ENCODE measurements around the gene CACNA1B.
"Not testable (repeated sequence)": the region's sequence is repeated elsewhere in the genome, so short reads cannot be mapped to it uniquely, and the experiment has no call there.

The CACNA1B gene

DNA sequence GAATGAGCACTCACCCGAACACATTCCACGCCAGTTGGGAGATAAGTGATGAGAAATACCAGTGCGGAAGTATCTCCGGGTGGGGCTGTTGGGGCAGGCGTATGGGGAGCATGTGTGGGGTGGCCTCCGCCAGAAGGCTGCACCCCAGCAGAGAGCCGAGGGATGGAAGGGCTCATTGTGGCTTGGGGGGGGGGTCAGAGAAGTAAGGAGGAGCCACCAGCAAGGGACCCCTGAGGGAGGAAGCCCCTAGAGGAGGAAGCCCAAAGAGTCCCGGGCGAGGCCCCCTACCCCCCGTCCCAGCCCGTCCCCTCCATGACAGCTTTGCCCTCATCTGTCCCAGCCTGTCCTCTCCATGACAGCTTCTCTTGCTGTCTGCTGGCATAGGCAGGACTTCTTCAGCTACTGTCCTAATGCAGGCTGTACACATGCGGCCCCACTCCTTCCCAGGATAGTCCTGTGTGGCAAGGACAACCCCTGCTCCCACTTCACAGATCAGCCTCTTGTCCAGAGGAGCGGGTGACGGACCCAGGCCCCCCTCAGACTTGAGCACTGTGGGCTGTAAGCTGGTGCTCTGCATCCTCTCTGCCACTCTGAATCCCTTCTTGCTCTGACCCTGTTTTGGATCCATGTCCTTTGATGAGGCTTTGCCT, 239.6 kb downstream of the CACNA1B start:
- DNase-seq (ENCODE audit: low read depth), result no peak

DNA sequence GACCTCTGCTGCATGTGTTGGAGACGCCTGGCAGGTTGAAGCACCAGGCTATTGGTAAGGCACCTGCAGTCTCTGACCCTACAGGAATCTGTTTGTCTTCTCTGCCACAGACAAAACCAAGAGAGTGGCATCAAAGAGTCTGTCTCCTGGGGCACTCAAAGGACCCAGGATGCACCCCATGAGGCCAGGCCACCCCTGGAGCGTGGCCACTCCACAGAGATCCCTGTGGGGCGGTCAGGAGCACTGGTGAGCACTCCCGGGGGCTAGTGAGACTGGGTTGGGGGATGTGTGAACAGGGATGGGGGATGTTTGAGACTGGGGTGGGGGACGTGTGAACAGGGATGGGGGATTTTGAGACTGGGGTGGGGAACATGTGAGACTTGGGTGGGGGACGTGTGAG, 240.3 kb downstream of the CACNA1B start:
- no peak for DNase-seq (ENCODE audit: low read depth)

- DNase-seq (ENCODE audit: low read depth), result no peak
Measured at GRCh38 chr9:138118601-138119071, 241.1 kb downstream of the CACNA1B start.

- DNase-seq (ENCODE audit: low read depth), result no peak
Measured at GRCh38 chr9:138119202-138120027, 241.8 kb downstream of the CACNA1B start.

DNA sequence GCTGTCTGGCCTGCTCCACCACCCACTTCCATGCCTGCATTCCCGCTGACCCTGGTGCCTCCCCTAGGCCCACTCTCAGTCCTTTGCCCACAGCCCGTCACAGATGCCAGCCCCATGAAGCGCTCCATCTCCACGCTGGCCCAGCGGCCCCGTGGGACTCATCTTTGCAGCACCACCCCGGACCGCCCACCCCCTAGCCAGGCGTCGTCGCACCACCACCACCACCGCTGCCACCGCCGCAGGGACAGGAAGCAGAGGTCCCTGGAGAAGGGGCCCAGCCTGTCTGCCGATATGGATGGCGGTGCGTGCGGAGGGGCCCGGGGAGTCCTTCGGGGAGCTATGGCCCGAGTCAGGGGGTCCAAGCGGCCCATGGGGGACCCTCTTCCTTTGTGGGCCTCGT, 242.5 kb downstream of the CACNA1B start:
- no peak for DNase-seq (ENCODE audit: low read depth)

GRCh38 chr9:138120511-138121437, 243.2 kb downstream of the CACNA1B start:
- no peak for DNase-seq (ENCODE audit: low read depth)

GRCh38 chr9:138121438-138122050, 244.0 kb downstream of the CACNA1B start:
- no peak for DNase-seq (ENCODE audit: low read depth)

DNA sequence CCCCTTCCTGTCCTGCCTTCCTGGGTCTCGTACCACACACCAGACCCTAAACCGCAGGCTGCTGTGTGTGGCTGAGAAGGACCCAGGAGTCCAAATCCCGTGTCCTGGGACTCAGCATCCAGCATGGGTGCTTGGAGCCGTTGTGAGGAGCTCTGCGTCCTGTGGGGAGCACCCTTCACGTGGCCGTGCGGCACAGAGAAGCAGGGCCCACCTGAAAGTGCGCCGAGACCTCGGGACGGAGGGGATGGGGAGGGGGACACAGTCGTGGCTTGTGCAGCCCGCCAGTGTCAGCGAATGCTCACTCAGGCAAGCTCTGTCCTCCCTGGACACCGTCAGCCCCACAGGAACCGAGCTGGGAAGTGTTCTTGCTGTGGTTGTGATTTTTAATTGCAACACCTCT, 244.6 kb downstream of the CACNA1B start:
- no peak for DNase-seq (ENCODE audit: low read depth)

DNA sequence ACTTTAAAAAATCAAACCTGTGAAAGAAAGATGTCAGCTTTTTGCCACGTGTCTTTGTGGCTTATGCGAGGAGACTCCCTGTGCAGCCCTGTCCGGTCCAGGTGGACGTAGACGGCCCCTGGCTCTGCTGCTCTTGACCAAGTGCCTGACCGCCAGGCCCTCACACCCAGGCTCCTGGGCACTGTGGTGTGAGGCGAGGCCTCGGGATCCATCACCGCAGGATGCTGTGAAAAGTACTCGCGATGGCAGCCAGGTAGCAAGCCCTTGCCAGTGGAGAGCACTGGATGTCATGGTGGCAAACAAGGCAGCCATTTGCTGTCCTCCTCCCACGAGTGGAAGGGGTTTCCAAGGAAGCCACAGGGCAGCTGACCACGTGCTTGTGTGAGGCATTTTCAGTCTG, 245.1 kb downstream of the CACNA1B start:
- DNase-seq (ENCODE audit: low read depth), result no peak

GRCh38 chr9:138123086-138123485, 245.5 kb downstream of the CACNA1B start:
- DNase-seq (ENCODE audit: low read depth), result no peak

- DNase-seq (ENCODE audit: low read depth), result not testable (repeated sequence)
Measured at GRCh38 chr9:138126090-138126857, 248.7 kb downstream of the CACNA1B start.

DNA sequence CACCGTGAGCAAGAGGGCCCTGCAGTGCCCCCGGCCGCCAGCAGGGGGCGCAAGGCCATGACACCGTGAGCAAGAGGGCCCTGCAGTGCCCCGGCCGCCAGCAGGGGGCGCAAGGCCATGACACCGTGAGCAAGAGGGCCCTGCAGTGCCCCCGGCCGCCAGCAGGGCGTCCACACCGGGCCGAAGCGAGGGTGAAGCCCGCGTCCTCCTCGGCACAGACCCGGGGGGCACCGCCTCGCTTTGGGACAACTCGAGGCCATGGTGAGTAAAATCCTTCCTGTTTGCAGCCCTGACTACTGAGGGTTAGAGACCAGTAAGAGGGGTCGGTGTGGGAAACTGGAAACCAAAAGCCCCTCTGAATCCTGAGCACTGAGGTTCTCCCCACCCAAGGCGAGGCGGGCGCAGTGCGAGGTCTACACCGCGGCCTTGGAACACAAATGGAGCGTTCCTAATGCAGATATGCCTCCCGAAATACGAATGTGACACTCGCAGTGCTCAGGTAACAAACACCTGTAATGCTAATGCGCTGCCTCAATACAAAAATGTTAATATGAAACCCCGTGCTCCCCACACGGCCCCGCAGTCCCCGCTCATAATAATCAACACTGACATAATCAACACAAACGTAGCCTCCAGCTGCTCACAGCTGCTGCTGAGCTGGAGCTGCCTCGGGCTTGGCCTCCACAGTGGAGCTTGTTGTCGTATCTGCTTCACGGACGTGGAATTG, 249.4 kb downstream of the CACNA1B start:
- DNase-seq (ENCODE audit: low read depth), result not testable (repeated sequence)

DNA sequence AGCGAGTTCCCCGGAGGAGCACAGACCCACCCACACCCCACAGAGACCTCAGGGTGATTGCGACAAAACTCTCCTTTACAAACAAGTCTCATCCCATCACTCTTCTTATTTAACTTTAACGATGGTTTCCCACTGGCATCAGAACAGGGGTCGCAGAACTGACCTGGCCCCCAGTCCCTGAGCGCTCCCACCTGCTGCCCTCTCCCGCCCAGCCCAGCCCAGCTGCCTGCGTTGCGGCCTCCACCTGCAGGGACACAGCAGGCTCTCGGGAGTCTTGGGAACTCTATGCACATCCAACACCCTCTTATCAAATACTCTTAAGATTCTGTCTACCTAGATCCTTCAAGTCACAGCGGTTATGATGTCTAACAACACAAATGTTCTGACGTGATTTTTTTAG, 250.4 kb downstream of the CACNA1B start:
- DNase-seq (ENCODE audit: low read depth), result not testable (repeated sequence)

GRCh38 chr9:138129318-138129717, 251.7 kb downstream of the CACNA1B start:
- not testable (repeated sequence) for DNase-seq (ENCODE audit: low read depth)

- DNase-seq (ENCODE audit: low read depth), result not testable (repeated sequence)
Measured at GRCh38 chr9:138132946-138133705, 255.5 kb downstream of the CACNA1B start.

- not testable (repeated sequence) for DNase-seq (ENCODE audit: low read depth)
Measured at GRCh38 chr9:138134581-138134980, 257.0 kb downstream of the CACNA1B start.

DNA sequence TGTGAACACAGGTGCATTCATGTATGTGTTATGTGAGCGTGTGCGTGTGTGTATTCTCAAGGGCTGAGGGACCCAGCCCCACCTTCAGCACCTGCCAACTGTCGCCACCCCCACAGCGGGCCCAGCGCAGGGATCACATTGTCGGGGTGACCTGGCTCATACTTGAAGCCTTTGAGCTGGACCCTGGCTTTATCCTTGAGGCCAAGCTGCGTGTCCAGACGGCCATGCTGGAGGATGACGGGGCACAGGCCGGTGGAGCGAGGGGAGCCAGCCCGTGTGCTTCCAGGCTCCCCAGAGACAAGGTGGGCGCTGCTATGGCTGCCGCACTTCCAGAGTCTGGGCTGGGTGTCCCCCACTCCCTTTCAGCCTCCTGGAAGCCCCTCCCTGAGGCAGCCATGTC, 261.5 kb downstream of the CACNA1B start:
- DNase-seq (ENCODE audit: low read depth), result not testable (repeated sequence)

DNA sequence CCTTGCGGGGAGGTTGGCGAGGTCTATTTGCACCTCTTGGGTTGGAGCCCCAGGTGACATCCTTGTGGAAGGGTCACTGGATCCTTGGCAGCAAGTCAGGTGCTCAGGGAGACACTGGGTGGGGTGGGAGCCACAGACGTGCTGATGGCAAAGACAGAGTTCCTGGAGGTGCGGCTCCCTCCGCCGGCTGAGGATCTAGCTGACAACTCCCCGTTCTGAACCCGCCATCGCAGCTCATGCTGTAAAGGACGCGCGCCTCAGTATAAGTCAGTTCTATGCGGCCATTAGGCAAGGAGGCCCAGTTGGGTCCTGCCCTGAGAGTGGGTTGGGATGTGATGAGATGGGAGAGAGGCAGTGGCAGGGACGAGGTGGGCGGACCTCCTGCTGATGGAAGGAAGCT, 263.4 kb downstream of the CACNA1B start:
- not testable (repeated sequence) for DNase-seq (ENCODE audit: low read depth)

DNA sequence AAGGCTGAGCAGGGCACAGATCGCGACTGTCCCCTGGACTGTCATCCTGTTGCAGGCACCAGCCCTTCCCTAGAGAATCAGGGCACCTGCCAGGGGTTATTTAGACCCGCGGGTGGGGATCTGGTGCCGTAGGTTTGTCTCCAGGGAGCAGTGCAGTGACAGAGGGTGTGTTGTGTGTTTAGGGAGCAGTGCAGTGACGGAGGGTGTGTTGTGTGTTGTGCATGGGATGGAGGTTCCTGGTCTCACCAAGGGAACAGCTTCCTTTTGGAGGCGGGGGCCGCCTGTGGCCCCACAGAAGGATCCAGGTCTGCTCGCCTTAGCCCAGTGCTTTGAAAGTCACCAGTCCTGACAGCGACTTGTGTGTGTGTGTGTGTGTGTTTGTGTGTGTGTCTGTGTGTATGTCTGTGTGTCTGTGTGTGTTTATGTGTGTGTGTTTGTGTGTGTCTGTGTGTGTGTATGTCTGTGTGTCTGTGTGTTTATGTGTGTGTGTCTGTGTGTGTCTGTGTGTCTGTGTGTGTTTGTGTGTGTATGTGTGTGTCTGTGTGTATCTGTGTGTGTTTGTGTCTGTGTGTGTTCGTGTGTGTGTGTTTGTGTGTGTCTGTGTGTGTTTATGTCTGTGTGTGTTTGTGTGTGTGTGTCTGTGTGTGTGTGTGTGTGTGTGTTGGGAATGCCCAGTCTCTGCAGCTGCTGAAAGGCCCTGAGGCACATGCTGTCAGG, 265.1 kb downstream of the CACNA1B start:
- DNase-seq (ENCODE audit: low read depth), result not testable (repeated sequence)

Data from activated T-cell treated with anti-CD3 and anti-CD28 coated beads for 1 hour (primary cell).